GM18951 (cell line): ENCODE results near the gene TSPEAR.

Experiments
- POLR2A ChIP-seq: IDR thresholded peaks from 4 replicates; pipeline ENCODE4 v1.6.1; 2011; ENCODE audit warnings: mild to moderate bottlenecking; ENCODE audit not compliant: insufficient read length, insufficient read depth; ENCODE audit errors: extremely low read depth
- in situ Hi-C: fragments of 300-500 bp; cut with MboI; formaldehyde crosslinking; loops from one replicate; pipeline ENCODE4 v1.12.0; 2022; ENCODE audit warnings: low sequenced_read_pairs, mixed read lengths, inconsistent platforms; ENCODE audit not compliant: unreplicated experiment

Gene TSPEAR

GRCh38 chr21:44519346-44520325 is 191.7 kb downstream of the TSPEAR start:
- TF ChIP-seq POLR2A = no peak
- in situ Hi-C loops = no loop called here

DNA sequence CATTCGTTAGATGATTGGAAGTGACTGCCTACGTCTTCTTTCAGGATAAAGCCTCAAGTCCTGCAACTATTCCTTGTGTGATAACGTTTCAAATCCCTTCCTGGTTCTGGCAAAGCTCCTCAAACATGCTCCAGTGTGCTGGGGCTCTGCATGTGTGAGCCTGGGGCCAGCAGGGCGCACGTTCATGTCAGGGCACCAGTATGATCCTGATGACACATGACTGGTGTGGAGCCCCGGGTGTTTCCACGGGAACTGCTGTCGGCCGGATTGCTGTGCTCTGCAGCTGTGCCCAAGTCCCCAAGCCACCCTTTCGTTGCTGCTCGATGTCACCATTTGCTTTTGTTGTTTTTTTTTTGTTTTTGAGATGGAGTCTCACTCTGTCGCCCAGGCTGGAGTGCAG is 192.7 kb downstream of the TSPEAR start:
- in situ Hi-C loops = no loop called here
- no peak for TF ChIP-seq POLR2A

DNA sequence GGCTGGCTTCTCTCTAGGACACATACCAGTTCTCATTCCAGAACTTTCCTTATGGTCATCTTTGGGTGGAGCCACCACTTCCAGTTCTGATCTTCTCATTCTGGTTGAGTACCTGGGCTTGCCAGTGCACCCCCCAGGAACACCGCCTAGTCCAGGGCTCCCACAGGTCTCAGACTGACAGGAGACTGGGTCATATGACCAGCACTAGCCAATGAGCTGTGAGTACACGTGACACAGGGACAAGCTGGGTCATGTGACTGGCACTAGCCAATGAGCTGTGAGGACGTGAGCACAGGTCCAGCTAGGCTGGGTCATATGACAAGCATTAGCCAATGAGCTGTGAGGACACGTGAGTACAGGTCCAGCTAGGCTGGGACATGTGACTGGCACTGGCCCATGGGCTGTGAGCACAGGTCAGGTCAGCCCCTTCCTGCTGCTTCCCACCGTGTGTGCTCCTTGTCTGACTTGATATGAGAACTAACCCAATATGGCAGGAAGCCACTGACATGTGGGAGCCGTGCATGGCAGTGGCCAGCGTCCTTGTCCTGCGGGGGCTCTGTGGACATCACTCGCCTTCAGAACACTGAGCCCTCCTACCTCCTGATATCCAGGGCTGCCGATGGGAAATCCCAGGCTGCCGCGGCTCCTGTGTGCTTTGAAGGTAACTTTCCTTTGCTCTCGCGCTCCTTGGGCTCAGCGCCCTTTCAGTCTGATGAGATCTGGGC is 194.0 kb downstream of the TSPEAR start:
- TF ChIP-seq POLR2A = no peak
- in situ Hi-C loops = no loop called here

- TF ChIP-seq POLR2A = no peak
- in situ Hi-C loops = no loop called here
Observed at GRCh38 chr21:44516828-44517174, 194.6 kb downstream of the TSPEAR start.

- in situ Hi-C loops = no loop called here
- no peak for TF ChIP-seq POLR2A
Observed at GRCh38 chr21:44516342-44516741, 195.0 kb downstream of the TSPEAR start.

GRCh38 chr21:44515359-44516165 is 195.8 kb downstream of the TSPEAR start:
- in situ Hi-C loops = no loop called here
- no peak for TF ChIP-seq POLR2A

DNA sequence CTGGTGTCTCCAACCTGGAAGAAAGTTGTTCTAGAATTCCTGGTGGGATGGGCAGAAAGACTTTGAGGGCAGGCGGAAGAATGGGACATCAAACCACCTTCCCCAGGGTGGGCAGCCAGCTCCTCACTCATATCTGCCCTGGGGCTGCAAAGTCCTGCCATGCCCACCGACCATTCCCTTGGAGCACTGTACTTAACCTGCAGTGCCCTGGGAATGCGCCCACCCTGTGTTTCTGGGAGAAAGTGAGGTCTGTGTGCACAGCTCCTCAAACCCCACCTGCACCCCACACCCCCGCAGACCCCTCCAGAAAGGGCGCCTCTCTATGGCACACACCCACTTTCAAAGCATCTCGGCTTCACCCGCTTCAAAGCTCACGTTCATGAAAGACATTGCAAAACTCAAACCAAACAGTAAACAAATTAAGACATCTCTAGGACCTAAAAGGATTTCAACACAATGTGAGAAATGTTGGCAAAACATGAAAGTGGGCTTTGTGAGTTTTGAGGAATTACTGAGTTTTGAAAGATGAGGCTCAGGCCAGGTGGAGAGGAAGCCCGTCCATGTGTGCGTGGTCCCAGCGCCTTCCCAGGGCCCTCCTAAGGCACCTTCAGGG is 196.5 kb downstream of the TSPEAR start:
- TF ChIP-seq POLR2A = no peak
- in situ Hi-C loops = no loop called here

DNA sequence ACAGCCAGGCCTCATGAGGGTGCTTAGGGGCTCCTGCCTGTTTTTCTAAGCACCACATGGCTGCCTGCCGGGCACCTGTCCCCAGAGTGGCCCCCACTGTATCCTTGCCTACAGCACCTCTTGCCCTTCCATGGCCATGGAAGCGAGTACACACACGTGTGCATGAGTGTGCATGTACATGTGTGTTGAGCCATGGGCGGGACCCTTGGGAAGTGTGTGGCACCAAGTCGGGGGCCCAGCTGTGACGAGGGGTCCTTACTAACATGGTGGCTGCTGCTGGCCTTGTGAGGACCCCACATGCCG is 197.2 kb downstream of the TSPEAR start:
- no peak for TF ChIP-seq POLR2A
- in situ Hi-C loops = no loop called here

GRCh38 chr21:44513389-44514217 is 197.8 kb downstream of the TSPEAR start:
- no peak for TF ChIP-seq POLR2A
- in situ Hi-C loops = no loop called here

- in situ Hi-C loops = no loop called here
- no peak for TF ChIP-seq POLR2A
Observed at GRCh38 chr21:44512496-44513388, 198.6 kb downstream of the TSPEAR start.

DNA sequence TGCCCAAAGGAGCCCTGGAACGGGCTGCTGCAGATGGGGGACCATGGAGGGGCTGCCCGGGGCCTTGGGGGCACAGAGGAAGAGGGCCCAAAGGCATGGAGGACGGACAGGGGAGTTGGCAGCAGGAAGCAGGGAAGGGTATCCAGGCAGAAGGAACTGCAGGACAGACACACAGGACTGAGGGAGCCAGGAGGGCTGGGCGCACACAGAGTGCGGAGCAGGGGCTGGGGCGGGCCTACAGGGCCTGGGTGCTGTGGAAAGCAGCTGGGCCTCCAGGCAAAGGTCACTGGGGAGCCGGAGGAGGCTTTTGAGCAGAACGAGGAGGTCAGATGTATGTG is 199.5 kb downstream of the TSPEAR start:
- in situ Hi-C loops = no loop called here
- TF ChIP-seq POLR2A = no peak
